Left ventricle myocardium inferior (tissue), 1 donor: ENCODE measurements around the gene ZNRD2. TPM values are rescaled to one million over a fixed set of nuclear protein-coding genes. Genes with fewer than 3 reads are reported as not detected.

Source experiments
- DNase-seq: peaks from one replicate; pipeline ENCODE4 v3.0.0-alpha.2; 2020
- H3K27ac ChIP-seq: fragments of 200-600 bp; replicated peaks from 2 replicates; pipeline ENCODE4 v1.8.0; 2021
- H3K27me3 ChIP-seq: fragments of 200-600 bp; 2 replicates; pipeline ENCODE4 v1.8.0; 2021; ENCODE audit warnings: low read depth
- H3K36me3 ChIP-seq: fragments of 200-600 bp; 2 replicates; pipeline ENCODE4 v1.8.0; 2021
- H3K4me1 ChIP-seq: fragments of 200-600 bp; 2 replicates; pipeline ENCODE4 v1.8.0; 2021
- H3K4me3 ChIP-seq: fragments of 200-600 bp; 2 replicates; pipeline ENCODE4 v1.8.0; 2021; ENCODE audit warnings: mild to moderate bottlenecking, moderate library complexity
- H3K9me3 ChIP-seq: fragments of 200-600 bp; replicated peaks from 2 replicates; pipeline ENCODE4 v1.8.0; 2021
- CTCF ChIP-seq: fragments of 200-600 bp; IDR thresholded peaks from 2 replicates; pipeline ENCODE4 v1.8.0; 2021; ENCODE audit warnings: antibody characterized with exemption, mild to moderate bottlenecking, borderline replicate concordance
- intact Hi-C: fragments of 100-400 bp; cut with micrococcal nuclease; formaldehyde crosslinking; loops from one replicate; pipeline ENCODE4 v1.11.0; 2022
- total RNA-seq: library from RNA; stranded (reverse); fragmentation: NEBNext Ultra II Directional; extraction: Animal tissue kit (Norgen Biotek cat#: 25700); gene quantifications from one replicate; pipeline ENCODE4 v1.2.1, GENCODE V29; 2021
- donor health status: DM: no; HTN: yes; CAD: no; lungs with severe emphysema.

ZNRD2 gene
- total RNA-seq, 1 donor from 2014 or later: 21.1 TPM

GRCh38 chr11:65584723-65585171, 14.5 kb downstream of the ZNRD2 start:
- peaks cover 49% of the 10 kb centered on the region for H3K4me1 ChIP-seq
- no peak overlapping the region for H3K27ac ChIP-seq
- H3K27me3 ChIP-seq: peaks cover 13% of the 10 kb centered on the region
- H3K36me3 ChIP-seq: peaks cover 42% of the 10 kb centered on the region
- DNase-seq: no peak
- H3K4me3 ChIP-seq: no peak overlapping the region
- H3K9me3 ChIP-seq: no peaks in the 10 kb centered on the region
- no peak for TF ChIP-seq CTCF
- intact Hi-C loops: no loop called here

- no peak for TF ChIP-seq CTCF
- intact Hi-C loops: no loop called here
- H3K27me3 ChIP-seq: peaks cover 13% of the 10 kb centered on the region
- H3K4me1 ChIP-seq: peaks cover 58% of the 10 kb centered on the region
- no peaks in the 10 kb centered on the region for H3K9me3 ChIP-seq
- no peak for DNase-seq
- H3K4me3 ChIP-seq: no peak overlapping the region
- peak overlapping the region; percentile 91 for H3K27ac ChIP-seq
- peaks cover 40% of the 10 kb centered on the region for H3K36me3 ChIP-seq
These were observed 15.3 kb downstream of the ZNRD2 start for GRCh38 chr11:65585396-65586246.

GRCh38 chr11:65586247-65586630, 16.0 kb downstream of the ZNRD2 start:
- H3K27me3 ChIP-seq: peaks cover 13% of the 10 kb centered on the region
- intact Hi-C loops: no loop called here
- DNase-seq: no peak
- no peak for TF ChIP-seq CTCF
- peaks cover 40% of the 10 kb centered on the region for H3K36me3 ChIP-seq
- peak overlapping the region; percentile 34 for H3K4me3 ChIP-seq
- H3K27ac ChIP-seq: peak overlapping the region; percentile 91
- no peaks in the 10 kb centered on the region for H3K9me3 ChIP-seq
- peaks cover 61% of the 10 kb centered on the region for H3K4me1 ChIP-seq

GRCh38 chr11:65586676-65587075, 16.4 kb downstream of the ZNRD2 start:
- intact Hi-C loops: no loop called here
- peaks cover 65% of the 10 kb centered on the region for H3K4me1 ChIP-seq
- no peak for DNase-seq
- H3K27me3 ChIP-seq: peaks cover 13% of the 10 kb centered on the region
- no peak for TF ChIP-seq CTCF
- H3K9me3 ChIP-seq: no peaks in the 10 kb centered on the region
- peak overlapping the region; percentile 34 for H3K4me3 ChIP-seq
- peak overlapping the region; percentile 91 for H3K27ac ChIP-seq
- H3K36me3 ChIP-seq: peaks cover 40% of the 10 kb centered on the region

- Histone ChIP-seq H3K36me3 (peaks cover 35% of the 10 kb centered on the region), H3K4me1 (peaks cover 82% of the 10 kb centered on the region), H3K27me3 (peaks cover 13% of the 10 kb centered on the region), H3K4me3 (peak overlapping the region; percentile 34), H3K9me3 (no peaks in the 10 kb centered on the region), H3K27ac (peak overlapping the region; percentile 91)
- peak; percentile 66 for DNase-seq
- TF ChIP-seq CTCF: peak; percentile 66
- intact Hi-C loops: no loop called here
These were observed 18.1 kb downstream of the ZNRD2 start for GRCh38 chr11:65588199-65589054.
